ENCODE results near the gene TIGIT.

Gene TIGIT

DNA sequence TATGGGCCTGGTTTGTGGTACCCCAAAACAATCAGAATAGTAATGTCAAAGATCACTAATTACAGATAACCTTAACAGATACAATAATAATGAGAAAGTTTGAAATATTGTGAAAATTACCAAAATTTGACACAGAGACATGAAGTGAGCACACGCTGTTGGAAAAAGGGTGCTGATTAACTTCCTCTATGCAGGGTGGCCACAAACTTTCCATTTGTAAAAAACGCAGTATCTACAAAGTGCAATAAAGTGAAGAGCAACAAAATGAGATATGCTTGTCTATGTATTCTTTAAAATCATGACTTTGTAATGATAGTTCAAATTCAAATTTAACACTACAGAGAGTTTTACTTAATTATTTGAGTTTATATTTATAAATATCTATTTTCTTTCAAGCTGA, 7.6 kb upstream of the TIGIT start:
- ATAC-seq: no peak
- no peak for TF ChIP-seq ZC3H10 (CRISPR knock-in tag; IDR thresholded peaks at IDR 0.05)
- TF ChIP-seq, protein P1, sequence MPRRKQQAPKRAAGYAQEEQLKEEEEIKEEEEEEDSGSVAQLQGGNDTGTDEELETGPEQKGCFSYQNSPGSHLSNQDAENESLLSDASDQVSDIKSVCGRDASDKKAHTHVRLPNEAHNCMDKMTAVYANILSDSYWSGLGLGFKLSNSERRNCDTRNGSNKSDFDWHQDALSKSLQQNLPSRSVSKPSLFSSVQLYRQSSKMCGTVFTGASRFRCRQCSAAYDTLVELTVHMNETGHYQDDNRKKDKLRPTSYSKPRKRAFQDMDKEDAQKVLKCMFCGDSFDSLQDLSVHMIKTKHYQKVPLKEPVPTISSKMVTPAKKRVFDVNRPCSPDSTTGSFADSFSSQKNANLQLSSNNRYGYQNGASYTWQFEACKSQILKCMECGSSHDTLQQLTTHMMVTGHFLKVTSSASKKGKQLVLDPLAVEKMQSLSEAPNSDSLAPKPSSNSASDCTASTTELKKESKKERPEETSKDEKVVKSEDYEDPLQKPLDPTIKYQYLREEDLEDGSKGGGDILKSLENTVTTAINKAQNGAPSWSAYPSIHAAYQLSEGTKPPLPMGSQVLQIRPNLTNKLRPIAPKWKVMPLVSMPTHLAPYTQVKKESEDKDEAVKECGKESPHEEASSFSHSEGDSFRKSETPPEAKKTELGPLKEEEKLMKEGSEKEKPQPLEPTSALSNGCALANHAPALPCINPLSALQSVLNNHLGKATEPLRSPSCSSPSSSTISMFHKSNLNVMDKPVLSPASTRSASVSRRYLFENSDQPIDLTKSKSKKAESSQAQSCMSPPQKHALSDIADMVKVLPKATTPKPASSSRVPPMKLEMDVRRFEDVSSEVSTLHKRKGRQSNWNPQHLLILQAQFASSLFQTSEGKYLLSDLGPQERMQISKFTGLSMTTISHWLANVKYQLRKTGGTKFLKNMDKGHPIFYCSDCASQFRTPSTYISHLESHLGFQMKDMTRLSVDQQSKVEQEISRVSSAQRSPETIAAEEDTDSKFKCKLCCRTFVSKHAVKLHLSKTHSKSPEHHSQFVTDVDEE (CRISPR knock-in tag; IDR thresholded peaks at IDR 0.05): no peak
- no peak for TF ChIP-seq CSRNP3 (CRISPR knock-in tag; IDR thresholded peaks at IDR 0.05)
- no peak for TF ChIP-seq ZNF8 (CRISPR knock-in tag; IDR thresholded peaks at IDR 0.05)
- no peak for TF ChIP-seq ZNF565 (CRISPR knock-in tag; conservative IDR thresholded peaks at IDR 0.05; ENCODE audit: low read depth)
- TF ChIP-seq, protein P2, sequence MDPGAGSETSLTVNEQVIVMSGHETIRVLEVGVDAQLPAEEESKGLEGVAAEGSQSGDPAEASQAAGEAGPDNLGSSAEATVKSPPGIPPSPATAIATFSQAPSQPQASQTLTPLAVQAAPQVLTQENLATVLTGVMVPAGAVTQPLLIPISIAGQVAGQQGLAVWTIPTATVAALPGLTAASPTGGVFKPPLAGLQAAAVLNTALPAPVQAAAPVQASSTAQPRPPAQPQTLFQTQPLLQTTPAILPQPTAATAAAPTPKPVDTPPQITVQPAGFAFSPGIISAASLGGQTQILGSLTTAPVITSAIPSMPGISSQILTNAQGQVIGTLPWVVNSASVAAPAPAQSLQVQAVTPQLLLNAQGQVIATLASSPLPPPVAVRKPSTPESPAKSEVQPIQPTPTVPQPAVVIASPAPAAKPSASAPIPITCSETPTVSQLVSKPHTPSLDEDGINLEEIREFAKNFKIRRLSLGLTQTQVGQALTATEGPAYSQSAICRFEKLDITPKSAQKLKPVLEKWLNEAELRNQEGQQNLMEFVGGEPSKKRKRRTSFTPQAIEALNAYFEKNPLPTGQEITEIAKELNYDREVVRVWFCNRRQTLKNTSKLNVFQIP (CRISPR knock-in tag; IDR thresholded peaks at IDR 0.05; ENCODE audit: borderline replicate concordance, low read depth): no peak
- no peak for TF ChIP-seq ESRRG (CRISPR knock-in tag; IDR thresholded peaks at IDR 0.05)
- TF ChIP-seq ZFP3 (CRISPR knock-in tag; IDR thresholded peaks at IDR 0.05): no peak
- TF ChIP-seq PATZ1 (CRISPR knock-in tag; IDR thresholded peaks at IDR 0.05; ENCODE audit: borderline replicate concordance): no peak
- no peak for TF ChIP-seq TOX (CRISPR knock-in tag; IDR thresholded peaks at IDR 0.05; ENCODE audit: borderline replicate concordance)
- TF ChIP-seq CSDC2 (CRISPR knock-in tag; IDR thresholded peaks at IDR 0.05): no peak
- TF ChIP-seq ISL1 (CRISPR knock-in tag; IDR thresholded peaks at IDR 0.05): no peak
- TF ChIP-seq ZNF70 (CRISPR knock-in tag; IDR thresholded peaks at IDR 0.05): no peak

GRCh38 chr3:114290911-114291901, 2.6 kb upstream of the TIGIT start:
- TF ChIP-seq ZC3H10 (CRISPR knock-in tag; IDR thresholded peaks at IDR 0.05): no peak
- ATAC-seq: peak; percentile 87

DNA sequence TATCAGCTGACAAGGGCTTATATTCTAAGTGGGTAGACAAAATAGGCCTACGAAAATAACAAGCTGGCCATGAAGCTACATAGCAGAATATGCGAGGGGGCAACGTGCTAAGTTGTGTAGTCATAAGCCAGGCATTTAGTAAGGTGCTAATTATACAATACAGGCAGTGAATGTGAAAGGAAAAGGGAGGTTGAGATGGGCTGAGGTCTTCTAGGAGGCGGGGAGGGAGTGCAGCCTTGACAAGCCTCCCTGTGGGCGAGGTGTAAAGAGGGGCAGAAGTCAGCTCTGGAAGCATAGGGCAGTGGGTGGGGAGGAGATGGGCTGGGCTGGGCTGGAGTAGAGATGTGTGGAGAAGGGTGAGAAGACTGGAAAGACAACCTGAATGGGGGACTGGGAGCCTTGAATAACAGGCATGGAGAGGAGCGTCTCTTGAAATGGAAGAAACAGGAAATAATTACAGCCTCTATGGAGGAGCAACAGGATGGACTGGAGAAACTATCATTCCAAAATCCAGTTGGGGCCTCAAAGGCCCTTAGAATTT, 1.2 kb downstream of the TIGIT start:
- no peak for ATAC-seq
- TF ChIP-seq ZNF70 (CRISPR knock-in tag; IDR thresholded peaks at IDR 0.05): no peak

GRCh38 chr3:114295946-114296345, 2.1 kb downstream of the TIGIT start:
- ATAC-seq: no peak

More at GRCh38 chr3:114295946-114296345, 2.1 kb downstream of the TIGIT start:
- no peak for TF ChIP-seq TOX (CRISPR knock-in tag; IDR thresholded peaks at IDR 0.05; ENCODE audit: borderline replicate concordance)
- no peak for TF ChIP-seq ZFP30 (CRISPR knock-in tag; IDR thresholded peaks at IDR 0.05)
- no peak for TF ChIP-seq ARNTL (CRISPR knock-in tag; IDR thresholded peaks at IDR 0.05; ENCODE audit: borderline replicate concordance, low read depth)
- TF ChIP-seq, protein P1 (CRISPR knock-in tag; IDR thresholded peaks at IDR 0.05): no peak
- TF ChIP-seq GLIS3 (CRISPR knock-in tag; IDR thresholded peaks at IDR 0.05): no peak
- no peak for TF ChIP-seq TCF4 (CRISPR knock-in tag; IDR thresholded peaks at IDR 0.05; ENCODE audit: borderline replicate concordance)
- no peak for TF ChIP-seq RARB (CRISPR knock-in tag; IDR thresholded peaks at IDR 0.05)
- no peak for TF ChIP-seq ESRRG (CRISPR knock-in tag; IDR thresholded peaks at IDR 0.05)
- no peak for TF ChIP-seq ZC3H10 (CRISPR knock-in tag; IDR thresholded peaks at IDR 0.05)
- no peak for TF ChIP-seq ISL1 (CRISPR knock-in tag; IDR thresholded peaks at IDR 0.05)
- TF ChIP-seq ZFP3 (CRISPR knock-in tag; IDR thresholded peaks at IDR 0.05): no peak
